Osteocyte (in vitro differentiated cells): ENCODE measurements around the gene THOC3. TPM values are rescaled to one million over a fixed set of nuclear protein-coding genes. Genes with fewer than 3 reads are reported as not detected.
"Not testable (repeated sequence)": the region's sequence is repeated elsewhere in the genome, so short reads cannot be mapped to it uniquely, and the experiment has no call there.

Source experiments
- DNase-seq: peaks from one replicate; pipeline ENCODE4 v3.0.0; 2021; ENCODE audit warnings: mixed read lengths; ENCODE audit not compliant: unreplicated experiment; ENCODE audit errors: extremely low spot score
- H3K27ac Mint-ChIP-seq: one replicate; pipeline ENCODE4 v1.8.0; 2021; ENCODE audit warnings: mild to moderate bottlenecking, mixed read lengths; ENCODE audit not compliant: unreplicated experiment
- H3K27me3 Mint-ChIP-seq: one replicate; pipeline ENCODE4 v1.8.0; 2021; ENCODE audit warnings: mixed read lengths; ENCODE audit not compliant: unreplicated experiment
- H3K36me3 Mint-ChIP-seq: one replicate; pipeline ENCODE4 v1.8.0; 2021; ENCODE audit warnings: mixed read lengths; ENCODE audit not compliant: unreplicated experiment
- H3K4me1 Mint-ChIP-seq: one replicate; pipeline ENCODE4 v1.8.0; 2021; ENCODE audit warnings: mixed read lengths; ENCODE audit not compliant: unreplicated experiment
- H3K4me3 Mint-ChIP-seq: one replicate; pipeline ENCODE4 v1.8.0; 2021; ENCODE audit warnings: mild to moderate bottlenecking, moderate library complexity, mixed read lengths; ENCODE audit not compliant: unreplicated experiment
- H3K9me3 Mint-ChIP-seq: one replicate; pipeline ENCODE4 v1.8.0; 2021; ENCODE audit warnings: mixed read lengths; ENCODE audit not compliant: unreplicated experiment
- long read RNA-seq: library from polyadenylated mRNA; unstranded; transcript quantifications from one replicate; pipeline ENCODE4 v2.0.0, GENCODE V29; 2021
- total RNA-seq: library from RNA; stranded (reverse); gene quantifications from 2 replicates; pipeline ENCODE4 v1.2.1, GENCODE V29; 2021

The THOC3 gene
- total RNA-seq, result 34.6 and 34.8 TPM in 2 replicates
- long read RNA-seq, transcript THOC3-201 (6 exons, 1,589 nt), result major isoform, 407 of 425 reads
- long read RNA-seq, partial matches to known transcripts, result 3 of 425 reads
- long read RNA-seq, other reads (novel, unspliced or antisense), result 11 of 425 reads

GRCh38 chr5:175967471-175968372 is at the start of gene THOC3:
THOC3 (minus strand) TSS chr5:175968315; CDS start chr5:175968208, 107 bp downstream.
- H3K27me3 Mint-ChIP-seq, H3K36me3 Mint-ChIP-seq, H3K4me1 Mint-ChIP-seq, H3K9me3 Mint-ChIP-seq: not testable (repeated sequence)
- peak; percentile 92 for DNase-seq
- Mint-ChIP-seq H3K27ac (peak within 1 kb of the TSS; percentile 52), H3K4me3 (peak within 1 kb of the TSS; percentile 83)

DNA sequence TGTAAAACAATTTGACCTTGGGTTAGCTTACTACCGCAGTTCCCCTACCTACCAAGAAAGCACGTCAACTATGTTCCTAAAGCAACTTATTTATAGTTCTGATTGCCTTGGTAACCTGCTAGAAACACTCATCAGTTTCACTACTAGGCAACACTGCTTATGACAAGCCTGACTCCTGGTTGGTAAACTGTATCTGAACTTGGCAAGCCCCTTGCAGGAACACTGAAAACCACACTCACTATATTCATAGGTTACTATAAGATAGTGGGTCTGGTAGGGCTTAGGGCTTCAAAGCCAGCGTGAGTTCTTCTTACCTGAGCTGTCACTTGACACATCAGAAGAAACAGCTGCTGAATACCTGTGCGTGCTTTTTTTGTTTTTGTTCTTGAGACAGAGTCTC is 49.2 kb upstream of the THOC3 start:
- H3K4me1 Mint-ChIP-seq, H3K27ac Mint-ChIP-seq, H3K4me3 Mint-ChIP-seq, DNase-seq, H3K9me3 Mint-ChIP-seq, H3K27me3 Mint-ChIP-seq, H3K36me3 Mint-ChIP-seq: not testable (repeated sequence)

- not testable (repeated sequence) for H3K27ac Mint-ChIP-seq, H3K9me3 Mint-ChIP-seq, H3K4me3 Mint-ChIP-seq, H3K4me1 Mint-ChIP-seq, H3K36me3 Mint-ChIP-seq, H3K27me3 Mint-ChIP-seq, DNase-seq
These were observed 46.2 kb upstream of the THOC3 start for GRCh38 chr5:176014360-176014759.

DNA sequence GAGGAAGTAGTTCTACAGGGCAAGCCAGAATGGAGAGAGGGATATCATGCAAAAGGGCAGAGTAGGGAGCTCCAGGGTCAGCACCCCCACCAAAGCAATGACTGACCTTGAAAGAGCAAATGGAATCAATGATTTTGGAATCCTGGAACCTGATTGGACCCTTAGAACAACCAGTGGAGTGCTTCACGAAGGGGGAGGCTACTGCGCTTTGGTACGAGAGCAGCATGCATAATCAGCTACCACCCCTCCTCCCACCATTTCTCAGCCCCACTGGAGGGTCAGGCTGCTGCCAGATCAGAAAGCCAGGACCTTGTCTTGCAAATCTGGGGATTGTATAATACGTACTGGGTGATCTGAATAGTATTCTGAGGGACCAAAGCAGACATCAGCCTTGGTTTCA is 43.0 kb upstream of the THOC3 start:
- not testable (repeated sequence) for H3K36me3 Mint-ChIP-seq, H3K27me3 Mint-ChIP-seq, H3K4me1 Mint-ChIP-seq, H3K4me3 Mint-ChIP-seq, H3K27ac Mint-ChIP-seq, DNase-seq, H3K9me3 Mint-ChIP-seq

- not testable (repeated sequence) for DNase-seq, H3K9me3 Mint-ChIP-seq, H3K4me3 Mint-ChIP-seq, H3K27me3 Mint-ChIP-seq, H3K27ac Mint-ChIP-seq, H3K36me3 Mint-ChIP-seq, H3K4me1 Mint-ChIP-seq
These were observed 42.1 kb upstream of the THOC3 start for GRCh38 chr5:176010202-176010601.

- not testable (repeated sequence) for H3K9me3 Mint-ChIP-seq, DNase-seq
These were observed 39.1 kb upstream of the THOC3 start for GRCh38 chr5:176007220-176007619.

GRCh38 chr5:176006819-176007218 is 38.7 kb upstream of the THOC3 start:
- DNase-seq, H3K27ac Mint-ChIP-seq: not testable (repeated sequence)

More at GRCh38 chr5:176007220-176007619, 39.1 kb upstream of the THOC3 start:
- not testable (repeated sequence) for H3K4me1 Mint-ChIP-seq, H3K36me3 Mint-ChIP-seq, H3K27ac Mint-ChIP-seq, H3K27me3 Mint-ChIP-seq, H3K4me3 Mint-ChIP-seq

GRCh38 chr5:175997979-175998378 is 29.9 kb upstream of the THOC3 start:
- not testable (repeated sequence) for H3K27me3 Mint-ChIP-seq, H3K36me3 Mint-ChIP-seq, H3K9me3 Mint-ChIP-seq, H3K4me1 Mint-ChIP-seq, H3K4me3 Mint-ChIP-seq, H3K27ac Mint-ChIP-seq, DNase-seq

More at GRCh38 chr5:176006819-176007218, 38.7 kb upstream of the THOC3 start:
- not testable (repeated sequence) for H3K4me1 Mint-ChIP-seq, H3K27me3 Mint-ChIP-seq, H3K4me3 Mint-ChIP-seq, H3K9me3 Mint-ChIP-seq, H3K36me3 Mint-ChIP-seq

DNA sequence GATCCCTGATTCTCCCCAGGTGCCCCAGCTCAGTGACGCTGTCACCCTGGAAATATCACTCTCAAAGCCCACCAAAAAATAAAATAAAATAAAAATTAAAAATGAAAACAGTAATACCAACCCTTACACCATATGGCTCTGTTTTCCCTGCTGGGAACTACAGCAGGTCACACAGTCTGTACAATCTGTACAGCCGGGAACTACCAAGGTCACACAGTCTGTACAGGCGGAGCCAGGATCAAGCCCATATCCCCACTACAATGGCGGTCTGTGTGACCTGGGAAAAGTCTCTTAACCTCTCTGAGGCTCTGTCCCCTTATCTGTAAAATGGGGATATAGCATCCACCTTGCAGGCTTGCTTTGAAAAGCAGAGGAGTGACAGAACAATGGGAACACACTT is 29.4 kb upstream of the THOC3 start:
- not testable (repeated sequence) for H3K27me3 Mint-ChIP-seq, H3K27ac Mint-ChIP-seq, H3K4me1 Mint-ChIP-seq, H3K9me3 Mint-ChIP-seq, DNase-seq, H3K36me3 Mint-ChIP-seq, H3K4me3 Mint-ChIP-seq

- H3K9me3 Mint-ChIP-seq, DNase-seq, H3K27me3 Mint-ChIP-seq, H3K36me3 Mint-ChIP-seq, H3K4me3 Mint-ChIP-seq, H3K4me1 Mint-ChIP-seq, H3K27ac Mint-ChIP-seq: not testable (repeated sequence)
These were observed 28.7 kb upstream of the THOC3 start for GRCh38 chr5:175996791-175997190.

DNA sequence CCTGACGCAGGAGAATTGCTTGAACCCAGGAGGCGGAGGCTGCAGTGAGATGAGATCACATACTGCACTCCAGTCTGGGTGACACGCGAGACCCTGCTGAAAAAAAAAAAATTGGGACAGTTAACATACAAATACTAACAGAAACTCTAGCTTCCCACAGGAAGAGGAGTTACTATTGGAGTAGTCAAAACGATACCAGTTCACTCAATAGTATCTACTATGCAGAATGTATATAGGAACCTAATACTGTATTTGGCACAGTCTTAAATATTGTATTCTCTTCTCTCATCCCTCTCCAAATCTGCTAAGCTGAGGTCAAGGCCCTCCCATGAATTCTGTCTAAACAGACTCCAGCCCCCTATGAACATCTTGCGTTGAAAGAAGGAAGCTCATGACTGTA is 27.4 kb upstream of the THOC3 start:
- H3K9me3 Mint-ChIP-seq, H3K27me3 Mint-ChIP-seq, H3K36me3 Mint-ChIP-seq, H3K4me1 Mint-ChIP-seq, H3K4me3 Mint-ChIP-seq, DNase-seq, H3K27ac Mint-ChIP-seq: not testable (repeated sequence)

DNA sequence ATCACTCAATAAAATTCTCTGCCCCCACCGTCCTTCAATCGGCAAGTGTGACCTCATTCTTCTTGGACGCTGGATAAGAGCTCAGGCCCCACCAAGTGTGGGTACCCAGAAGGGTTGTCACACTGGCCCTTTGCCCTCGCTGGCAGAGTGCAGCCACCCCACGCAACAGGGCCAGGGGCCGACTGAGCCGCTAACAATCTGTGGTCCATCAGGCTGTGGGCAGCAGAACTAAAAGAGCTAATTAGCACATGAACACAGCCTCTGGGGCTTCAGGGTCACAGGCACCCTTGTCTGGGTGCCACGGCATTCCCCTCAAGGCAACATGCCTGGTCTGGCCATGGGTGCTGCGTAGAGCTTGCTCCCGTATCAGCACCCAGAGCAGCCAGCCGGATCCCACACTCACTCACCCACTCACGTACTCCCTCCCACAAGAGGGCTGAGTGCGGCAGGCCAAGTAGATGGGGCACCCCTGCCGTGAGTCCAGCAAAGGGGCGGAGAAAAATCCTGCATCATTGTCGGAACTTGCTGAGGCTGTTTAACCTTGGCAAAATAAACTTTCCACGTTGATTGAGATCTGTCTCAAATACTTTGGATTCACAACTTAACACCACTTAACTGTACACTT is 11.4 kb upstream of the THOC3 start:
- H3K27me3 Mint-ChIP-seq, H3K36me3 Mint-ChIP-seq, H3K4me3 Mint-ChIP-seq, DNase-seq, H3K27ac Mint-ChIP-seq, H3K9me3 Mint-ChIP-seq, H3K4me1 Mint-ChIP-seq: not testable (repeated sequence)
